Superior temporal gyrus (tissue), 1 donor: ENCODE data around the gene RPS15A.
"Not testable (repeated sequence)": the region's sequence is repeated elsewhere in the genome, so short reads cannot be mapped to it uniquely, and the experiment has no call there.

Experiments used
- DNase-seq: peaks from one replicate; pipeline ENCODE4 v3.0.0-alpha.2; 2016; ENCODE audit errors: extremely low spot score

RPS15A gene

GRCh38 chr16:18756639-18757038, 33.5 kb downstream of the RPS15A start:
- DNase-seq = not testable (repeated sequence)

GRCh38 chr16:18742870-18743269, 47.3 kb downstream of the RPS15A start:
- DNase-seq = not testable (repeated sequence)

GRCh38 chr16:18740027-18740426, 50.1 kb downstream of the RPS15A start:
- not testable (repeated sequence) for DNase-seq

- DNase-seq = not testable (repeated sequence)
Observed at GRCh38 chr16:18738768-18739167, 51.4 kb downstream of the RPS15A start.

GRCh38 chr16:18734279-18734678, 55.9 kb downstream of the RPS15A start:
- not testable (repeated sequence) for DNase-seq
